Activated T-cell treated with anti-CD3 and anti-CD28 coated beads, Interleukin-2, amount 50 U/mL, for 72 hours (primary cell): ENCODE data around the gene GAL3ST2. TPM values are rescaled to one million over a fixed set of nuclear protein-coding genes. Genes with fewer than 3 reads are reported as not detected.

Experiments
- ATAC-seq, 2 donors: fragments of 150-1000 bp; cut with Tn5 transposase; replicated peaks in 1 of 2; 2 replicates each; pipeline ENCODE4 v1.10.0; 2021; ENCODE audit warnings: moderate library complexity in 2 of 2, mild to moderate bottlenecking in 1 of 2
- DNase-seq, 2 donors: peaks; one replicate each; pipeline ENCODE4 v3.0.0; 2021 to 2022; ENCODE audit warnings: mixed read lengths in 1 of 2
- H3K27ac Mint-ChIP-seq: one replicate; pipeline ENCODE4 v1.8.0; 2022; ENCODE audit warnings: mild to moderate bottlenecking, moderate library complexity, mixed read lengths
- H3K27me3 Mint-ChIP-seq: one replicate; pipeline ENCODE4 v1.8.0; 2022; ENCODE audit warnings: low read depth, mixed read lengths
- H3K36me3 Mint-ChIP-seq, 2 donors: one replicate each; pipeline ENCODE4 v1.8.0; 2022; ENCODE audit warnings: mixed read lengths in 2 of 2, mild to moderate bottlenecking in 1 of 2; ENCODE audit not compliant: insufficient read depth in 2 of 2
- H3K4me1 Mint-ChIP-seq: one replicate; pipeline ENCODE4 v1.8.0; 2022; ENCODE audit warnings: low read depth, mixed read lengths
- H3K4me3 Mint-ChIP-seq, 2 donors: one replicate each; pipeline ENCODE4 v1.8.0; 2022; ENCODE audit warnings: mild to moderate bottlenecking in 2 of 2, mixed read lengths in 2 of 2, moderate library complexity in 2 of 2
- H3K9me3 Mint-ChIP-seq, 2 donors: one replicate each; pipeline ENCODE4 v1.8.0; 2022; ENCODE audit warnings: mixed read lengths in 2 of 2
- total RNA-seq, 2 donors: library from RNA; stranded (reverse); gene quantifications; one replicate each; pipeline ENCODE4 v1.2.3, GENCODE V29; 2022

The GAL3ST2 gene
- total RNA-seq, 2 donors from 2014 or later: 0.53 to 0.82 TPM

- DNase-seq: no peak
- Mint-ChIP-seq H3K4me3 (no peak overlapping the region), H3K4me1 (peaks cover 13% of the 10 kb centered on the region), H3K27me3 (no peaks in the 10 kb centered on the region), H3K9me3 (peaks cover 2 to 3% of the 10 kb centered on the region in 2 donors), H3K27ac (peak overlapping the region; percentile 38), H3K36me3 (peaks cover 6 to 7% of the 10 kb centered on the region in 2 donors)
- ATAC-seq: no peak
These were observed 12.1 kb upstream of the GAL3ST2 start for GRCh38 chr2:241764275-241765241.

DNA sequence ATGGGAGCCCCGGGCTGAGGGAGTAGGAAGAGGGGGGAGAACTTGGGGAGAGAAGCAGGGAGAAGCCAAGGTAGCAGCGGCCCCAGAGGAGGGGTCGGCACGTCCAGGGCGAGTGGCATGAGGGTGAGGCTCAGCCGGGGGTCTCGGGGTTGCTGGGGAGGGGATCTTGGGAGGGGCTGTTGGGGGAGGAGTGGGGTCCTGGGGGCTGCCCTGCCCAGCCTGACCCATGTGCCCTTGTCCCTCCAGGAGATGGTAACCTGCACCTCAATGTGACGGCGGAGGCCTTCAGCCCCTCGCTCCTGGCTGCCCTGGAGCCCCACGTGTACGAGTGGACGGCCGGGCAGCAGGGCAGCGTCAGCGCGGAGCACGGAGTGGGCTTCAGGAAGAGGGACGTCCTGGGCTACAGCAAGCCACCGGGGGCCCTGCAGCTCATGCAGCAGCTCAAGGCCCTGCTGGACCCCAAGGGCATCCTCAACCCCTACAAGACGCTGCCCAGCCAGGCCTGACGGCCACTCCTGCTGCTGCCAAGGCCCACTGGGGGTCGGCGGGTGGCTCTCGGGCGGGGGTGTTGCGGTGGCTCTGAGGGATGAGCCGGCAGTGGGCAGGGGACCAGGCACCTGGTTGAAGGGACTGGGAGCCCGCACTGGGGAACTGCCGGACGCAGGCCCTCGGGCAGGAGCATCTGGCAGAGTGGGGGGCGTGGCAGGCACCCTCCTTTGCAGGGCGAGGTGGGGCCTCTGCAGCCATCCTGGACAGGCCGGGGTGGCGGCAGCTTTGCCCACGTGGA, 9.0 kb upstream of the GAL3ST2 start:
- no peak for DNase-seq
- no peak overlapping the region for H3K4me3 Mint-ChIP-seq
- no peak overlapping the region for H3K27ac Mint-ChIP-seq
- H3K4me1 Mint-ChIP-seq: peaks cover 15% of the 10 kb centered on the region
- no peaks in the 10 kb centered on the region for H3K27me3 Mint-ChIP-seq
- peaks cover 0 to 1% of the 10 kb centered on the region in 2 donors for H3K36me3 Mint-ChIP-seq
- H3K9me3 Mint-ChIP-seq: no peaks in the 10 kb centered on the region
- no peak for ATAC-seq

DNA sequence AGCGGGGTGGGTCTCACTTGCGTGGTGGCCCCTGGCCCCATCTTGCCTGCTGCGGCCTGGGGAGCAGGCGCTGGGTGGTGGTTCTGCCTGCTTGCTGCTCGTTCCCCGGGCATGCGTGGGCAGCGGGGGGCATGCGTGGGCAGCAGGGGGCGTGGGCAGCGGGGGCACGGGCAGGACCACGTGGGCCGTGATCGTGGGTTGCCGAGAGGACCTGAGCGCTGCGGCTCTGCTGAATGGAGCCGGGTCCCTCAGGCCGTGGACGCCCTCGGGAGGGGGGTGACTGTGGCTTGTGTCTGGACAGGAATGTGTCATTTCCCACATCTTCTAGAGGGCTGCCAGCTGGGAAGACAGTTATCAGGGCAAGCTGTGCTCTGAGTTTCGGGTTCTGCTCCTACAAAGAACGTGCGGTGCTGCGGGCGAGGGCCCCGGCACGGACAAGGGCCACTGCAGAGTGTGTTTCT, 8.3 kb upstream of the GAL3ST2 start:
- H3K36me3 Mint-ChIP-seq: peaks cover 0 to 1% of the 10 kb centered on the region in 2 donors
- no peak for DNase-seq
- no peak for ATAC-seq
- H3K9me3 Mint-ChIP-seq: no peaks in the 10 kb centered on the region
- peaks cover 13% of the 10 kb centered on the region for H3K4me1 Mint-ChIP-seq
- no peak overlapping the region for H3K4me3 Mint-ChIP-seq
- no peaks in the 10 kb centered on the region for H3K27me3 Mint-ChIP-seq
- no peak overlapping the region for H3K27ac Mint-ChIP-seq

- H3K4me3 Mint-ChIP-seq: no peak overlapping the region
- H3K27me3 Mint-ChIP-seq: no peaks in the 10 kb centered on the region
- peaks cover 0 to 1% of the 10 kb centered on the region in 2 donors for H3K36me3 Mint-ChIP-seq
- ATAC-seq: no peak
- H3K27ac Mint-ChIP-seq: no peak overlapping the region
- no peak for DNase-seq
- H3K4me1 Mint-ChIP-seq: peaks cover 13% of the 10 kb centered on the region
- no peaks in the 10 kb centered on the region for H3K9me3 Mint-ChIP-seq
These were observed 7.8 kb upstream of the GAL3ST2 start for GRCh38 chr2:241768850-241769249.

- DNase-seq: no peak
- ATAC-seq: no peak
- no peak overlapping the region for H3K4me3 Mint-ChIP-seq
- no peaks in the 10 kb centered on the region for H3K27me3 Mint-ChIP-seq
- no peaks in the 10 kb centered on the region for H3K9me3 Mint-ChIP-seq
- peaks cover 0 to 1% of the 10 kb centered on the region in 2 donors for H3K36me3 Mint-ChIP-seq
- H3K4me1 Mint-ChIP-seq: peaks cover 13% of the 10 kb centered on the region
- no peak overlapping the region for H3K27ac Mint-ChIP-seq
These were observed 6.8 kb upstream of the GAL3ST2 start for GRCh38 chr2:241769819-241770184.

- Mint-ChIP-seq H3K9me3 (no peaks in the 10 kb centered on the region), H3K27me3 (no peaks in the 10 kb centered on the region), H3K27ac (no peak overlapping the region), H3K36me3 (peaks cover 0 to 1% of the 10 kb centered on the region in 2 donors), H3K4me1 (peaks cover 13% of the 10 kb centered on the region), H3K4me3 (no peak overlapping the region)
- DNase-seq: no peak
- no peak for ATAC-seq
These were observed 6.3 kb upstream of the GAL3ST2 start for GRCh38 chr2:241770185-241770935.

DNA sequence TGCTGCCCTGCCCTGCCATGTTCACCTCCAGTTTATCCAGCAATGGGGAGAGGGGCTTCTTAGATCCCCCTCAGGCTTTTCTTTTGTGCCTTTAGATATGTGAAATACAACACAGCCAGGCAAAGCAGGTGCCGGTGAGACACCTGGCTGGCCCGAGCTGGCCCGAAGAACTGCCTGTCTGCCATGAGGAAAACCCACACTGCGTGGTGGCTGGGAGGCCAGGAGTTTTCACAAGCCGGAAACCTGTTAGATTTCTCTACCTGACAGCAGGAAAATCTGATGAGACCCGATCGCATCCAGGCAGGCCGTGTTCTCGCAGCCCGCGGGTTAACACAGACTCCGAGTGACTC, 5.7 kb upstream of the GAL3ST2 start:
- Mint-ChIP-seq H3K27me3 (no peaks in the 10 kb centered on the region), H3K27ac (no peak overlapping the region)
- ATAC-seq: no peak

DNA sequence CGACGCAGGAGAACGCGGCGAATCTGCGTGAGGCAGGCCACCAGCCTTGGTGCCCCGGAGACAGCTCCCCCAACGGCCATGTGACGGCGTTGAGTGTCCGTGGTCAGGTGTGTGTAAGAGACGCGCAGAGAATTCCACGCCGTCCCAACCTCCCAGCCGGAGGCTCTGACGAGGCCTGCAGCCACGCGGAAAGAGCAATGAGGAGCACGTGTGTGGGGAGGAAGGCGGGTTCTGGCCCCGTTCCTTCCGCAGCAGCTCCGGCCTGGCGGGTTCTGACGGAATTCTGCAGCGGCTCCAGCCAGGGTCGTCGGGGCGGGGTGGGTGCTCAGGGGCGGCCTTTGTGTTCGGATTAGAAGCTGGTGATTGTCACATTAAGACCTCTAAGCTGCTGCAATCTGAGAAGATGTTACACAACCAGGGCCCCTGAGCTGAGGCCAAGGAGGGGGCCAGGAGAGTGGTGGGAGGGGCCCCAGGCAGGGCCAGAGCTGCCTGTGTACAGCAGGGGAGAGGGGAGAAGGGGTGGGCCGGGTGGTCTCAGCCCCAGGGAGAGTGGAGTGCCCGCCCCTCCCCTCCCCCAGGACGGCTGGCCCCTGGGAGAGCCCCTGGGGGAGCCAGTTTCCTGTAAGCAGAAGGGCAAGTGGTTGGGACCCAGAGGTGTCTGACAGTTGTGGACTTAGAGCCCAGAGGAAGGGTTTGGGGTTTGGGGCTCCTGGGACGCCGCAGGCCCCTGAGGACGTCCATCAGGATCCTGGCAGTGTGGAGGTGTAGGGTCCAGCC, 5.1 kb upstream of the GAL3ST2 start:
- H3K36me3 Mint-ChIP-seq: peaks cover 0 to 1% of the 10 kb centered on the region in 2 donors
- ATAC-seq (peak in 1 of 2 donors; percentile 28), DNase-seq (no peak)
- H3K4me3 Mint-ChIP-seq: peak overlapping the region; percentile 32 to 74
- peak overlapping the region; percentile 36 for H3K27ac Mint-ChIP-seq
- H3K27me3 Mint-ChIP-seq: no peaks in the 10 kb centered on the region
- H3K9me3 Mint-ChIP-seq: no peaks in the 10 kb centered on the region
- H3K4me1 Mint-ChIP-seq: peaks cover 13% of the 10 kb centered on the region

More for the DNA sequence above, 5.7 kb upstream of the GAL3ST2 start:
- H3K36me3 Mint-ChIP-seq: peaks cover 0 to 1% of the 10 kb centered on the region in 2 donors
- H3K4me3 Mint-ChIP-seq: no peak overlapping the region
- H3K4me1 Mint-ChIP-seq: peaks cover 13% of the 10 kb centered on the region
- H3K9me3 Mint-ChIP-seq: no peaks in the 10 kb centered on the region
- DNase-seq: no peak

DNA sequence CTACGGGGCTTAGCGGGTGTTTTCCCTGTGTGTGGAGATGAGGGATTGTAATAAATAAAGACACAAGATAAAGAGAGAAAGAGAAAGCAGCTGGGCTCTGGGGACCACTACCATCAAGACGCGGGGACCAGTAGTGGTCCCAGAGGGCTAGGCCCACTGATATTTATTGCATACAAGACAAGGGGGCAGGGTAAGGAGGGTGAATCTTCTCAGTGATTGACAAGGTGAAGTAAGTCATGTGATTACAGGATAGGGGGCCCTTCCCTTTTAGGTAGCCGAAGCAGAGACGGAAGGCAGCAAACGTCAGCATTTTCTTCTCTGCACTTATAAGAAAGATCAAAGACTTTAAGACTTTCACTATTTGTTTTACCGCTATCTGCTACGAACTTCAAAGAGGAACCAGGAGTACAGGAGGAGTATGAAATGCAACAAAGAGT, 4.5 kb upstream of the GAL3ST2 start:
- Mint-ChIP-seq H3K9me3 (no peaks in the 10 kb centered on the region), H3K36me3 (peaks cover 0 to 1% of the 10 kb centered on the region in 2 donors), H3K27me3 (no peaks in the 10 kb centered on the region), H3K4me3 (peak overlapping the region; percentile 32 to 74), H3K27ac (peak overlapping the region; percentile 36), H3K4me1 (peaks cover 13% of the 10 kb centered on the region)
- ATAC-seq: peak in 1 of 2 donors; percentile 26
- DNase-seq: no peak

DNA sequence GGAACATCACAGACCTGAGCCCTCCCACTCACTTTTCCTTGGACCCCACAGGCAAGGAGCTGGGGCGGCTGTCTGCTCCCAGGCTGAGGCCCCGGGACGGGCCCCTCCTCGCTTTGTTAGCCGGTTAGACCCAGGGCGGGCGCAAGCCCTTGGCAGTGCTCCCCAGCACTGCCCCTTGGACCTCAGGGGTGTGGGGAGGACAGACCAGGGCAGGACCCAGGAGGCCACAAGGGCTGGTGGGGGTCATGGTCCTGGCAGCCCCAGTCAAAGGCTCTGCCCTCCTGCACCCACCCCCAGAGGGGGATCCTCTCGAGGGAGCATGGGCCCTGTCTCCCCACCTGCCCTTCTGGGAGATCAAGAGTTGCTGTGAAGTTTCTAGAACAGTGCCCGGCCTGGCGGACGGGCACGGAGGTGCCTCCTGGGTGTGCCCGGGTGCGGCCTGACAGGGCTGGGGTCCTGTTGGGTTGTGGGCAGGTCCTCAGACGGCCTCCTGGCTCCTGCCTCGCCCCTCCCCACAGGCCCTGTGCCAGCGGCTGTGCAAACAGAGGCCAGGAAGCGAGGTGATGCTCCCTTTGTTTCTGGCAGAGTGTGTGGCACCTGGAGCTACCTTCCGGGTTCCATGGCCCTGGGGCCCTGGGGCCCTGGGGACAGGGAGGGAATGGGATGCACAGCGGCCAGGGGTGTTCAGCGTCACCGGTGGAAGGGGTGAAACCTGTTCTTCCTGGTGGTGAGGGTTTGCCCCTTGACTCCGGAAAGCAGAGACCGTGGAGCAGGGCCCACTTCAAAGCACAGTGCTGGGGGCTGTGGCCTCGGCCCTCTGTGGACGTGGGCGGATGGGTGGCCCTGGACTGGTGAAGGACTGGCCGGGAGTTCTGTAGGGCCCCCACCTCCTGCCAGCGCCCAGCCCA, 2.9 kb upstream of the GAL3ST2 start:
- no peaks in the 10 kb centered on the region for H3K36me3 Mint-ChIP-seq
- no peak overlapping the region for H3K4me3 Mint-ChIP-seq
- peaks cover 13% of the 10 kb centered on the region for H3K4me1 Mint-ChIP-seq
- no peaks in the 10 kb centered on the region for H3K27me3 Mint-ChIP-seq
- H3K27ac Mint-ChIP-seq: no peak overlapping the region
- DNase-seq (no peak), ATAC-seq (no peak)
- no peaks in the 10 kb centered on the region for H3K9me3 Mint-ChIP-seq

DNA sequence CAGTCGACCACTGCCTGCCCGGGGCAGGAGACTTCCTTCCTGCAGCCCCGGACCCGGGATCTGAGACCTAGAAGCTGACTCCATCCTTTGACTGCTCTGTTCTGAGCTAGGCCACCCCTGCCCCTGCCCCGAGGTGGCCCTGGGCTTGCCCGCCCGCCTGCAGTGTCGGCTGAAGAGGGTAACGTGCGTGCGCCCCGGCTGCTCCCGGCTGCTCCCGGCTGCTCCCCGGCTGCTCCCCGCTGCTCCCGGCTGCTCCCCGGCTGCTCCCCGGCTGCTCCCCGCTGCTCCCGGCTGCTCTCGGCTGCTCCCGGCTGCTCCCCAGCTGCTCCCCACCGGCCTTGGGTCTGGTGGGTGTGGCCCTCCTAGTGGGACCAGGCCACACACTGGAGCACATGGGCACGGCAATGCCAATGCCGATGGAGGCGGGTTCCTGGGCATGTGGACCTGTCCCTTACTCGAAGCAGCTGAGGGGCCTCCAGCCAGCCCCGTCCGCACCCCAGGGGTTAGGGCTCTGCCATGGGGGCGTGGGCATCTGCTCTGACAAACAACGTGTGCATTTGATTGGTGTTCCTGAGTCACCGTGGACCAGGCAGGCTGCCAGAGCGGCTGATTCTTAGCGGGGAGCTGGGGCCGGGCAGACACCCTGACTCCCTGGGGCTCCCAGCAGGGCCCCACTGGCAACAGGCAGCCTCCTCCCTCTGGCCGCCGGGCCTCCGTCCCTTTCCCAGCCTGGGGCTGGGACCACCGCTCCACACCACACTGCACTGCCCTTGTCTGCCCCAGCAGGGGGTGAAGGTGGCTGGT, 2.0 kb upstream of the GAL3ST2 start:
- DNase-seq (no peak), ATAC-seq (no peak)
- Mint-ChIP-seq H3K4me1 (peaks cover 13% of the 10 kb centered on the region), H3K27me3 (no peaks in the 10 kb centered on the region), H3K36me3 (peaks cover 0 to 2% of the 10 kb centered on the region in 2 donors), H3K27ac (no peak overlapping the region), H3K4me3 (no peak overlapping the region), H3K9me3 (peaks cover 0 to 2% of the 10 kb centered on the region in 2 donors)
